ENCODE measurements around the gene TARBP1.
"Not testable (repeated sequence)": the region's sequence is repeated elsewhere in the genome, so short reads cannot be mapped to it uniquely, and the experiment has no call there.

The TARBP1 gene, protein sequence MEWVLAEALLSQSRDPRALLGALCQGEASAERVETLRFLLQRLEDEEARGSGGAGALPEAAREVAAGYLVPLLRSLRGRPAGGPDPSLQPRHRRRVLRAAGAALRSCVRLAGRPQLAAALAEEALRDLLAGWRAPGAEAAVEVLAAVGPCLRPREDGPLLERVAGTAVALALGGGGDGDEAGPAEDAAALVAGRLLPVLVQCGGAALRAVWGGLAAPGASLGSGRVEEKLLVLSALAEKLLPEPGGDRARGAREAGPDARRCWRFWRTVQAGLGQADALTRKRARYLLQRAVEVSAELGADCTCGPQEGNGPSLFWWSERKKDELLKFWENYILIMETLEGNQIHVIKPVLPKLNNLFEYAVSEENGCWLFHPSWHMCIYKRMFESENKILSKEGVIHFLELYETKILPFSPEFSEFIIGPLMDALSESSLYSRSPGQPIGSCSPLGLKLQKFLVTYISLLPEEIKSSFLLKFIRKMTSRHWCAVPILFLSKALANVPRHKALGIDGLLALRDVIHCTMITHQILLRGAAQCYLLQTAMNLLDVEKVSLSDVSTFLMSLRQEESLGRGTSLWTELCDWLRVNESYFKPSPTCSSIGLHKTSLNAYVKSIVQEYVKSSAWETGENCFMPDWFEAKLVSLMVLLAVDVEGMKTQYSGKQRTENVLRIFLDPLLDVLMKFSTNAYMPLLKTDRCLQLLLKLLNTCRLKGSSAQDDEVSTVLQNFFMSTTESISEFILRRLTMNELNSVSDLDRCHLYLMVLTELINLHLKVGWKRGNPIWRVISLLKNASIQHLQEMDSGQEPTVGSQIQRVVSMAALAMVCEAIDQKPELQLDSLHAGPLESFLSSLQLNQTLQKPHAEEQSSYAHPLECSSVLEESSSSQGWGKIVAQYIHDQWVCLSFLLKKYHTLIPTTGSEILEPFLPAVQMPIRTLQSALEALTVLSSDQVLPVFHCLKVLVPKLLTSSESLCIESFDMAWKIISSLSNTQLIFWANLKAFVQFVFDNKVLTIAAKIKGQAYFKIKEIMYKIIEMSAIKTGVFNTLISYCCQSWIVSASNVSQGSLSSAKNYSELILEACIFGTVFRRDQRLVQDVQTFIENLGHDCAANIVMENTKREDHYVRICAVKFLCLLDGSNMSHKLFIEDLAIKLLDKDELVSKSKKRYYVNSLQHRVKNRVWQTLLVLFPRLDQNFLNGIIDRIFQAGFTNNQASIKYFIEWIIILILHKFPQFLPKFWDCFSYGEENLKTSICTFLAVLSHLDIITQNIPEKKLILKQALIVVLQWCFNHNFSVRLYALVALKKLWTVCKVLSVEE (N-terminal part only)

DNA sequence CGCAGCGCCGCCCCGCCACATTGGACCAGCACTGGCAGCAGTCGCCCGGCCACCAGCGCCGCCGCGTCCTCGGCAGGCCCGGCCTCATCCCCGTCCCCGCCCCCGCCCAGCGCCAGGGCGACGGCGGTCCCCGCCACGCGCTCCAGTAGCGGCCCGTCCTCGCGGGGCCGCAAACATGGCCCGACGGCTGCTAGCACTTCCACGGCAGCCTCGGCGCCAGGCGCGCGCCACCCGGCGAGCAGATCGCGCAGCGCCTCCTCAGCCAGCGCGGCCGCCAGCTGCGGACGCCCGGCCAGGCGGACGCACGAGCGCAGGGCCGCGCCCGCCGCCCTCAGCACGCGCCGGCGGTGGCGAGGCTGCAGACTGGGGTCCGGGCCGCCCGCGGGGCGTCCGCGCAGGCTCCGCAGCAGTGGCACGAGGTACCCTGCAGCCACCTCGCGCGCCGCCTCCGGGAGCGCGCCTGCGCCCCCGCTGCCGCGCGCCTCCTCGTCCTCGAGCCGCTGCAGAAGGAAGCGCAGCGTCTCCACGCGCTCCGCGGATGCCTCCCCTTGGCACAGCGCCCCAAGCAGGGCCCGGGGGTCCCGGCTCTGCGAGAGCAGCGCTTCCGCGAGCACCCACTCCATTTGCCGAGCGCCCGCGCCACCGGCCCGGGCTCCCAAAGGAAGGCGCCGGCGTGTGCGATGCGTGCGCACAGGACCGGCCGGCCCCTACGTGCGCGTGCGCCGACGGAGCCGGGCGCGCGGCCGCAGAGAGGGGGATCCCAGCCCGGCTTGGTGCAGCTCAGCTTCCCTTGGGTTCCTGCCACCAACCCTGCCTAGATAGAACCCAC, at the start of gene TARBP1:
TARBP1 (minus strand) TSS at position 699 of the 829 bp plus-strand sequence; CDS start at position 623, 76 bp downstream.
- DNase-seq (ENCODE audit: low spot score) = peak; percentile 71

DNA sequence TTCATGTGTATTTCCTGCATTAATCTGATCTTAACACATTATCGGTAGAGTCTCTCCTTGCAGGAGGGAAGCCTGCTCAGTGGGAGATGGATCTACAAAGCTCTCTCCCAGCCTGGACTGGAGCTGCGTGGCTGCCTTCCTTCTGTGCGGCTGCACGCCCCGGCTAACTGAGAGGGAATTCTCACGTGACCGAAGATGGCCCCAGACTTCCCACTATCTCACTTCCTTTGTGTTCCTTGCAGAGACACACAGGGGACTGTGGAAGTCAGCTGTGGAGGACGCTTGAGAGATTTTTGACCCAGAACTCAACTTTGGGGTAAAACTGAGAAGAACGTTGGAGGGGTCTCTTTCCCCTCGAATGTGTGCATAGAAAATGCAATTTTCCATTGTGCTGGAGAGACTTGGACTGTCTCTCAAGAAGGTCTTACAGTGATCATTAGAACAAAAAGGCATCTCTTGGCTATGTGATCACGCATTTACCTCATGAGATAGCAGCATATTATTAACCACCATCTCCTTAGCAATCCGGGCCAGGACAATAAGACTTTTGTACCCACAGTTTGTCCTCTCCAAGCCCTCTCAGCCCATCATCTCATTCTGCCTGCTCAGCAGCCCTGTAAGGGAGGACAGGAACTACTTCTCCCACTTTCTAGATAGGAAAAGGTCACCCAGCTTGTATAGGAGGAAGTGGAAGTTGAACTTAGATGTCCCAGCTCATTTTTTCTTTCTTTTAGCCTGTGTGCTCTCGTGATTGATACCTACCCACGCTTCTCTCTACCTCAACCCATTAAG, 49.3 kb upstream of the TARBP1 start:
- DNase-seq (ENCODE audit: low spot score) = no peak

DNA sequence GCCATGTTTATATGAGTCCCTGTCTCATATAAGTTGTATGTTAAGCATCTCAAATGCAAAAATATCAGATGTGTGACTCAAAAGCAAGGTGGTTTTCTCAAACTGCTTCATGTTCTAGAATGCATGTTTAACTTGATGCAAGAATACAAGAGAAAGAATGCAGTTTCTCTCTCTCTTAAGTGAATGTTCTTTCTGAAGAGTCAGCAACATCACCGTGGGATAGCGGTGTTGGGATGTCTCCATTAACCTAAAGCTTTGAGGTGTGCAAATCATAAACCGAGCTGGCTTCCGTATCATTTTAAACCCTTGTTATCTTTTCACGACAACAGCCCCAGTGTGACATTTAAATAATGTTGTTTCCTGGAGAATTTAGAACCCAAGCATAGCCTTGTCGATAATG, 48.4 kb upstream of the TARBP1 start:
- DNase-seq (ENCODE audit: low spot score) = no peak

DNA sequence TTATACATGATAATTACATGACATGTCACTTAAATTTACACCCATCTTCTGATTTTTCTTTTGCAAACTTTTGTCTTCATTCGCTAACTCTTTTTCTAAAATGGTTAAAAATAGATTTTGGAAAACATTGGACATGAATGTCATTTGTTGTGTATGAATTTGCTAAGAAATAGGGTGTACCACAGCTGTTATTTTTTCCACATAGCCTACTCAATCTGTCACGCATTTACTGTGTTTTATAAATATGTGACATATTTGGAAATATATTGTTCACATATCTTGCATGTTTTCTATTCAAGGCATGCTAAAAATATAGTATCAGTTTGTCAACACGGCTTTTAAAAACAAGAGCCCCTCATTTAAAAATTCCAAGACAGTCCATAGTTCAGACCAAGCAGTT, 47.9 kb upstream of the TARBP1 start:
- DNase-seq (ENCODE audit: low spot score) = no peak

DNA sequence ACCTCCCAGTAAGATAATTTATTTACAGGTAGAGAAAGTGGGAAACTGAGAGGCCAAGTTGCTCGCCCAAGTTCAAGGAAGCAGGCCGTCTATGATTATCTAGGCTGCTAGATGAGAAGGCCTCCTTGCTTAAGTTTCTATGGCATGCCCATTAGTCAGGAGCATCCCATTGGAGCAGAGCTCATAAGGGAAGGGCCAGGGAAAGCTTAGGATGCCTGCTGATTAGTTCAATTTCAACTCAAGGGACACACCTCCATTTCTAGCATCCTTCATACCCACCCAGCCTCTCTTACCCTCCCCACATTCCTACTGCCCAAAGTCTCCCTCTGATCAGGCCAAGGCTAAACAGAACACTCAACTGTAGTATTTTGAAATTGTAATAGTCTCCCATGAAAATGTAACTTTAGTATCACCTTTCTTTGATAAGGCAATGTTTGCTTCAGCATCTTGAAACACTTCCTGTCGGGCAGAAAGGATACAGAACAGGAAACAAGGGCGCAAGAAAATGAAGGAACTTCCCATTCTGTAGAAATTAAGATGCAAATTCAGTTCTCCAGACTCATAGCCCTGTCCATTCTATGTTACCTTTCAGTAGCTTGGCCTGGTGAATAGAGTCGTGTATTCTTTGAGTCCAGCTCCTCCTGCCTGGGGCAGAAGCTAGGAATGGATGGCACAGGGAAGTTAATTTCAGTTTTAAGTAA, 46.3 kb upstream of the TARBP1 start:
- no peak for DNase-seq (ENCODE audit: low spot score)

DNA sequence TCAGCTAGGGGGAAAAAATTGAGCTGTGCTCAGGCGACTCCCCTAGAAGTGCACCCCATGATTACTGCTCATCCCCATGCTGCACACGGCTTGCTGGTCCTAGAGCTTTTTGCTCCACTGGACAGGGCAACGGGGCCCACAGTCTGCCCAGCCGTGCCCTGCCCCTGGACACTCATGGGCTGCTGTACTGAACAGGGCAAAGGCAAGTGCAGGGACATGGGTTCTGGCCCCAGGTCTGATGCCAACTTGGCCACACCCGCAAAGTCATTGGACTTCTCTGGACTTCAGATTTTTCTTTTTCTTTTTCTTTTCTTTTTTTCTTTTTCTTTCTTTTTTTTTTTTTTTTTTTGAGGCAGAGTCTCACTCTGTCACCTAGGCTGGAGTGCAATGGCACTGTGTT, 42.9 kb upstream of the TARBP1 start:
- DNase-seq (ENCODE audit: low spot score) = no peak

DNA sequence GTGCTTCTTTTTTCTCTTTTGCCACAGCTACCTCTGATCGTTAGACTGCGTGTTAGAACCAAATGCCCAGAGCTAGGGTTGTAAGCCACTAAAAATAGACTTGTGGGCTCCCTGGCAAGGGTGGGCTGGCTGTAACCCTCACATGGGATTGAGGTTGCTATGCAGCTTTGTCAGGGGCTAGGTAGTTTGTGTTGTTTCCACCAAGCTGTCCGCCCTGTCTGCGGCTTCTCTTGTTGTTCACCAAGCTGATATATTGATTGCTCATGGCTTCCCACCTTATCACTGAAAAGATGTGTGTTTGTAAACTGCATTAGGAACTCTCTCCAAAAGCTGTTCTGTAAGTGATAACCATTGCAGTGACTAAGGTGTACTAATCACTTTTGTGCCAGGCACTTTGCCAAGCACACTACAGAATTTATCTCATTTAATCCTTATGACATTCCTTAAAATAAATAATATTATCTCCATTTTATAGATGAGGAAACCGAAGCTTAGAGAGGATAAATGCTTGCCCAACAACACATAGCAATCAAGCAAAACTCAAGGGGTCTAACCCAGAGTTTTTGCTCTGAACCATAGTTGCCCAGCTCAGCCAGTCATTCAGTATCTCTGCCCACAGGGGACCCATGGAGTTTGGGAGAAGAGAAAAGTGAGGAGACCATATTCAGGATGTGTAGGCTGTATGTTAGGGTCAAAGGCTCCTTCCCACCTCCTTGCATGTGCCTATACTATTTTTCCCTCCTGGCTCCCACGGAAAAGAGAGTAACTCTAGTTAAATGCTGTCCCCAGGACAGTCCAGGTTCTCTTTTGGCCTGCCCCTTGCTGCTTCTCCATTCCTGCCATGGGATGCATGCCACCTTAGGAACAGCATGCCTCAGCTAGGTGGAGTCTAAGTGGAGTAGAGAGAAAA, 42.2 kb upstream of the TARBP1 start:
- DNase-seq (ENCODE audit: low spot score) = no peak

DNA sequence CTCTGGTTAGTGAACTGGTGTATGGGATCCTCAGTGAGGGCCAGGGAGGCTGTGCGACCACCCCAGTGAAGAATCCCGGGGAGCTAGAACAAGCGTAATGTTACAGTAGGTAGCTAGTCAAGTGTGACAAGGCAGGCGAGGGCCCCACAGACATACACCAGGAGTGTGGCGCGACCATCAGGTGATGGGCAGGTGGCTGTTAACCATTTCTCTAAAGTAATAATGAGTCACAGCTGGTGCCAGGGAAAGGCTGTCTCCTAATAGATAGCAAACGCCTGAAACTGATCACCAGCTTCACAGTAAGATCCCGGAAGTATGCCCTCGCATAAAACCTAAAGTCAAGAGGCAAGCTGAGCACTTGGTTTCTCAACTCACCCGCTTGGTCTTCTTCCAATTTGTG, 40.5 kb upstream of the TARBP1 start:
- DNase-seq (ENCODE audit: low spot score) = no peak

DNA sequence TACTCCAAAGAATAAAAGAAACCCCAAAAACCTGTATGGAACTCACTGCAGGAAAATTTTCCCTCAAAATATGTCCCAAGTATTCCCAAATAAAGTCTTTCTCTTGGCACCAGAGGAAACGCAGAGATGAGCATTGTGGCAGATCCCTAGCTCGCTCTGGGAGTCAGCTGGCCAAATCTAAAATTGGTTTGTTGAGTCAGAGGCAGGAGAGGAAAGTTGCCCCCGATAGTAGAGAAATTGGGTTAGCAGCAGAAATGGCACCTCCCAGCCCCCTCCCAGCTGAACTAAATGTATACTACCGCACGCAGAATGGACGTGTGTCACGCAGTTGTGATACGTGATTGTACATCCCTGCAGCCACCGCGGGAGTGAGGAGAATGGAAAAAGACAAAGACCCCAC, 39.9 kb upstream of the TARBP1 start:
- no peak for DNase-seq (ENCODE audit: low spot score)

DNA sequence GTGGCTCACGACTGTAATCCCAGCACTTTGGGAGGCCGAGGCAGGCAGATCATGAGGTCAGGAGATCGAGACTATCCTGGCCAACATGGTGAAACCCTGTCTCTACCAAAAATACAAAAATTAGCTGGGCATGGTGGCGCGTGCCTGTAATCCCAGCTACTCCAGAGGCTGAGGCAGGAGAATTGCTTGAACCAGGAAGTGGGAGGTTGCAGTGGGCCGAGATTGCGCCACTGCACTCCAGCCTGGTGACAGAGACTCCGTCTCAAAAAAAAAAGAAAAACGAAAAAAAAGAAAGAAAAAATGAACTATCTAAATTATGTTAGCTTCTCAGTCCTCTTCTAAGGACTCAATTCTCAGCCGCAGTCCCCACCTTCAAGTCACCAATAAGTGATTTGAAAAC, 39.1 kb upstream of the TARBP1 start:
- not testable (repeated sequence) for DNase-seq (ENCODE audit: low spot score)

DNA sequence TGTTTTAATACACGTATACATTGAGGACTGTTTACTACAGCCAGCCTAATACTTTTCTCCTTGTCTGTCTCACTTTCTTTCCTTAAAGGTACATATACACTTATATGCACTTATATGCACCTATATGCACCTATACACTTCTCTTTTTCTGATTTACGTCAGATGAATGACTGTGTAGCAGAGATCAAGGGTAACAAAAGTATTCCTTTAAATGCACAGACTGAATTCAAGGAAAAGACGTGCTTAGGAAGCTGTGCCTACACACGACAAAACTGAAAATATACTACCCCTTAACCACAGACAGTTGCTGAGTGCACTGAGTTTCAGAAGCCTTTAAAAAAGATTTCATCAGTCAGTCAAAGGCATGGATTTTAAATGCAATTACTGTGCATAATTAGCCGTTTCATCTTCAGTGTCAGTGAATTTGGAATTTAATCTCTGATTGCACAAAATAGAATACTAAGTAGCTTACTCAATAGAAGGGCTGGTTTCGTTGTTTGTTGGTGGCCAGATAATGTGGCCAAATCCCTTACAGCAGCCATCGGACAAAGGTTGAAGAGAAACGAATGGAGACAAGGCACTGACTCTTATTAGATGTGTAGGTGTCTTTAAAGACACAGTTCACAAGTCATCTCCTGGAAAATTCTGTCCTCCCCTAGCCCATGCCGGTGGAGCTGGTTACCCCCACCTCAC, 38.3 kb upstream of the TARBP1 start:
- DNase-seq (ENCODE audit: low spot score) = no peak

DNA sequence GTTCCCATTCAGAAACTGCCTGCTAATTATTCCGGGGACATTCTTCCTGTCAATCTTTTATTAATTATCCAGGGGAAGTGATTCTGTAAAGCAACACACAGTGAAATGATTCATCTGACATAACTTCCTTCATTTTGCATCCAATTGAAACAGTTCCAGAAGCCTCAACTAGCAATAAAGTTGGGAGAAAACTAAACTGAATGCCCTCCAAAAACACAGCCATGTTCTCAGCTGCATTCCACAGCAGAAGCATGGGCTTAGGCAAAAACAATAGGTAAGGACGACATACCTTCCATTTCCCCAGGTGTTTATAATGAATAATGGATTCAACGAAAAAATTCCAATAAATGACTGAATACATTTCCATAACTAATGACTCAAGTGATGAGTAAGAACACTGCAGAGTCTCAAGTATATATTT, 36.9 kb upstream of the TARBP1 start:
- DNase-seq (ENCODE audit: low spot score) = no peak

DNA sequence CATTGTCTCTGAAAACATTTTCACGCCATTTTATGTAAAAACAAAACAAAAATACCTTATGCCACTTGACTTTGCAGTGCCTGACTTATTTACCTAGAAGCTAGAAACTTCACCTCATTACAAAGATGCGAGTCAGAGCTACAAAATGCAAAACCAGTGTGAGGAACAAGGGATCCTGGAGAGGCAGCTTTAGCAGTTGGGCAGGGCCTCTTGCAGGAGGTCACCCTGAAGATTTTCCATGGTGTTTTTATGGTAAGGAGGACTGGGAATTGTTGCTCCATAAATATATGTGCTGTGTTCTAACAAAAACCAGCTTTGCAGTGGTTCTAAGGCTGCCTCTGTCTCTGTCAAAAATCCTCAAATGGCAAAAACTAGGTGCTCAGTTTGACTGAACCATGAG, 36.4 kb upstream of the TARBP1 start:
- no peak for DNase-seq (ENCODE audit: low spot score)

DNA sequence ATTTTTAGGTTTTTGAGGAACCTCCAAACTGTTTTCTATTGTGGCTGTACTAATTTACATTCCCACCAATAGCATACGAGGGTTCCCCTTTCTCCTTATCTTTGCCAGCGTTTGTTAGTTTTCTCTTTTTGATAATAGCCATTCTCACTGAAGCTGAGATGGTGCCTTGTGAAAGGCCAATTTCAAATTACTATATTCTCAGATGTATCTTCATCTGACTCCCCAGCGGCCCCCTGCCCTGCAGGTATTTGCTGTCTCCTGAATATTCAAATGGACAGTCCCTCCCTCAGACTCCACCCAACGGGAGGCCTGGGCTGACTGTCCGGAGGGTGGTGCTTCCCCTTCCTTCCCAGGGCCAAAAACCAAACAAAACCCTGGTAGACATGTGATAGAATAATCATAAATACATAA, 33.5 kb upstream of the TARBP1 start:
- no peak for DNase-seq (ENCODE audit: low spot score)

DNA sequence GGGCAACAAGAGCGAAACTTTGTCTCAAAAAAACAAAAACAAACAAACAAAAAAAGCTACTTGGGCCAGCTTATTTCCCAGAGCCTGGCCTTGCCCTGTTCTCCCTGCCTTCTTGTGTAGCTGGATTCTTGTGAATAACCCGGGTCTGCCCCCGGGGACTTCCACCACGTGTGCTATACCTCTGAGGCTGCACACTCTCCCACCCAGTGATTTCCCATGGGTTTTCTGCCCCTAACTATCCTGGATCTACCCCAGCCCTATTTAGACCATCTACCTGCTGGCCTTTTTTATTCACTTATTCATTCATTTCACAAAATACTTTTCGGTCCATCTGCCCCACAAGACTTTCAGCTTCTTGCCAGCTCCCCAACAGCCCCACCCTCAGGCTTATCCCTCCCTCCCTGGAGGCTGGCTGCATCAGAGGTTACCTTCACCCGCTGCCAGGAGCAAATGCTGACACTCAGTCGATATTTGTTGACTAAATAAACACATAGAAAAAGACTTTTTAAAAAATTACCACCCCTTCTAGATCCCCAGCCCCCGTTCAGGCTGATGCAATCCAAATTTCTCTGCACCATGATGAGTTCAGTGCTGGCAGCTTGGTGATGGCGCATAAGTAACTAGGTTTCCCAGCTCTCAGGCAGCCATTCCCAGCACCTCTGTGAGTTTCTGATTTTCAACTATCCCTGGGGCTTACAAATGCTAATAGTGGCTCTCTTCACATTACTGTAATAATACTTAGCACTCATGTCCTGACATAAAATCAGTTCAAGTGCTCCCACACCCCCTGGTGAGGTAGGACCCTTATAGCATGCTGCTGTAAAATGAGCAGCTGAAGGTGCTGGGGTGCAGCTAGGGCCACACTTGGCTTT, 30.7 kb upstream of the TARBP1 start:
- DNase-seq (ENCODE audit: low spot score) = no peak

DNA sequence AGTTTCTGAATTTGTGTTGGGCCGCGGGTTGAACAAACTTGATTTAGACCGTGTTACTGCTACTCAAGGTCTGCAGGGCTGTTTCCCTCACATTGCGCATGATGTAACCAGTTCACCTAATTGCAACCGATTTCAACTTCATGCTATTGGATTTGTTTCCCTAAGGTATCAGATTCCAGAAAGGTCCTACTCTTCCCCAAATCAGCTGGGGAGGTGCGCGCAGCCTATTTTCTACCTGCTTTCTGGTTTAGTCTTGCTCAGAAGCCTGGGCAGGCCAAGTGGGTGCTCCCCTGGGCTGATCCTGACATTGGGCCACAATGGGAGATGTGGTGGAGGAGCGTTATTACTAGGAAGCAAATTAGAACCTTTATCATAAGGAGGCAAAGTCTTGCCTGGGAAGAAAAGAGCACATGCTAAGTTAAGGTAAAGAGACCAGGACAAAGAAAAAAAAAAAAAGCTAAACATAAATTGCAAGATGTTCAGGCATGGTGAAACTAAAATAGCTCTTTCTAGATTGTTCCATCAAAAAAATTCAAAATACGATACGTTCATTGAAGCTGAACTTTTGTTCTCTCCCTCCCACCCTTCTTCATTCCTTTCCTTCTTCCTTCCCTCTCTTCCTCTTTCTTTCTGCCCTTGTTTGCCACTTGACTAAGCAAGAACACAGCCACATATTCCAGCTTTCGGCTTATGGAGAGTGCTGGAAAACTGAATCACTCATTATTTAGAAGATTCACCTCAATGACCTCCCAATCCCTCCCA, 28.8 kb upstream of the TARBP1 start:
- DNase-seq (ENCODE audit: low spot score) = no peak
